ENCODE measurements around the gene GLRX2.
A peak's percentile ranks its signal among the peaks of the same experiment; 100 is the strongest.
"Not testable (repeated sequence)": the region's sequence is repeated elsewhere in the genome, so short reads cannot be mapped to it uniquely, and the experiment has no call there.

The GLRX2 gene

DNA sequence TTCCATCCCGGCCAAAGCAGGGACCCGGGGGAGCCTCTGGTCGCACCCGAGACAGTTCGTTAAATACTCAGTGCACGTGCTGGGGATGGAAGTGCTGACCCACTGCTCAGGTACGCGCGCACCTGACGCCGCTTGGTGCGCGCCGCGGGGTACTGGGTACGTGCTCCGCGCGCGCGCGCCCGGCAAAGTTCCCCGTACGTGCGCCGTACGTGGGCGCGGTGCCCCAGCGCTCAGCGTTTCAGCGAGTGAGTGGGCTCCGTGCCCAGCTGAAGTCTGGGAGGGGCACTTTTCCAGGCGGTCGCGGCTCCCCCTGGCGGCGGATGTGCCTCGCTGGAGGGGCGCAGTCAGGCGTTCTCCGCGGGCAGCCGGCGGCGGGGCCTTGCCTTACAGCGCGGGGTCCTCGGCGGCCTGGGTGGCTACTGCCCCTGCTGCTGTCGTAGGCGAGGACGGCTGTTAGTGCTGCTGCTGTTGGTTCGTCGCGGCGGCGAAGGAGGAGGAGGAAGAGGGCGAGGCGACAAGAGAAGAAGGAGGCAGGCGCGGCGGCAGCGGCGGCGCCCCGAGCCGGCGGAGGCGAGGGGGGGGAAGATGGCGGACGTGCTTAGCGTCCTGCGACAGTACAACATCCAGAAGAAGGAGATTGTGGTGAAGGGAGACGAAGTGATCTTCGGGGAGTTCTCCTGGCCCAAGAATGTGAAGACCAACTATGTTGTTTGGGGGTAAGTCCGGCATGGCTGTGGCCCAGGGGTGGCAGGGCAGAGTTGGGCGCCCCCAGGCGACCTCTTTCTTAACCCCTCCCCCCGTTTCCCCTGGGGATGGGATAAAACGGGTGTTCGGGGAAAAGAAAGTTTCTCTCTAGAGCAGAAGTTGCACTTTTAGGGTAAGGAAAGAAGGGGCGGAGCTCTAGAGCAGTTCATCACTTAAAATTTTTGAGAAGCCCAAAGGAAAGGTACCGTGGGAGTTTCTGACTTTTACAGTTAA is 16.7 kb upstream of the GLRX2 start, which contains the start of gene CDC73:
Gene CDC73 (plus strand): TSS at position 416 of the 978 bp plus-strand sequence. CDS start 170 bp downstream, at position 586.
- H3K27ac ChIP-seq (ENCODE audit: low read length), result no peak within 1 kb of the TSS
- peak; percentile 82 for DNase-seq (ENCODE audit: low read depth, low spot score)
- WGBS (ENCODE audit: insufficient coverage, insufficient read length), result no CpG with 5 or more reads among the region's 85 CpGs

DNA sequence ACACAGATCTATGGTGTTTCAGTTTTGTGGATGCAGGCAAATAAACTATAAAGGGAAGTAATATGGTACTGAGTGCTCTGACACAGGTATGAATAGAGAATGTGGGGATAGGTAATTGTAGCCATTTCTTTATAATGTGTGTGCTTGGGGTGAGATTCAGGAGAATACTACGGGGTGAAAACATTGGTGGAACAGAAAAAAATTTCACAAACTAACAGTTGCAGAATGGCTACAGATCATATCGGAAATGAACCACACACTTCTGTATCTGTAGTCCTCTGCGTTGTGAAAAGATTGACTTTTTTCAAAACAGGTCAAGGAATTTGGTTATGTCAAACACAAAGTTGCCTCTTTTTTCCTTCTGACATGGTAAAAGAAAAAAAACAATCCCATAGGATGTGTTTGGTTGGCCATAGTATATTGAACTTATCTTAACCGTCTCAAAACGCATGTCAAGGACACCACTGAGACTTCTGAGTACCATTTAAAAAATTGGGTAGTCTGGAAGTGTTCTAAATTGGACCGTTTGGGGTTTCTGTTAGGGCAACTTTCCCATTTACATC is 15.5 kb upstream of the GLRX2 start:
- no peaks in the 10 kb centered on the region for H3K4me1 ChIP-seq (ENCODE audit: control insufficient read depth, insufficient read depth, low read length)
- no peaks in the 10 kb centered on the region for H3K27me3 ChIP-seq (ENCODE audit: control insufficient read depth, insufficient read depth, low read length)
- H3K27ac ChIP-seq (ENCODE audit: low read length), result no peak overlapping the region
- no peak for DNase-seq (ENCODE audit: low read depth, low spot score)
- no CpG with 5 or more reads among the region's 6 CpGs for WGBS (ENCODE audit: insufficient coverage, insufficient read length)
- H3K36me3 ChIP-seq (ENCODE audit: control insufficient read depth, insufficient read depth, low read length), result no peaks in the 10 kb centered on the region
- H3K4me3 ChIP-seq (ENCODE audit: low read length), result no peak overlapping the region
- H3K9me3 ChIP-seq (ENCODE audit: control insufficient read depth, insufficient read depth, low read length), result no peaks in the 10 kb centered on the region

More for the DNA sequence above, 16.7 kb upstream of the GLRX2 start, which contains the start of gene CDC73:
- Histone ChIP-seq H3K4me3 (ENCODE audit: low read length) (peak within 1 kb of the TSS; percentile 71; the same call in 1 of the 2 replicates), H3K4me1 (ENCODE audit: control insufficient read depth, insufficient read depth, low read length) (no peaks in the 10 kb centered on the region), H3K27me3 (ENCODE audit: control insufficient read depth, insufficient read depth, low read length) (no peaks in the 10 kb centered on the region), H3K9me3 (ENCODE audit: control insufficient read depth, insufficient read depth, low read length) (no peaks in the 10 kb centered on the region), H3K36me3 (ENCODE audit: control insufficient read depth, insufficient read depth, low read length) (0 out of 2 replicates have a peak, but pooled peaks cover 3% of the 10 kb centered on the region)

DNA sequence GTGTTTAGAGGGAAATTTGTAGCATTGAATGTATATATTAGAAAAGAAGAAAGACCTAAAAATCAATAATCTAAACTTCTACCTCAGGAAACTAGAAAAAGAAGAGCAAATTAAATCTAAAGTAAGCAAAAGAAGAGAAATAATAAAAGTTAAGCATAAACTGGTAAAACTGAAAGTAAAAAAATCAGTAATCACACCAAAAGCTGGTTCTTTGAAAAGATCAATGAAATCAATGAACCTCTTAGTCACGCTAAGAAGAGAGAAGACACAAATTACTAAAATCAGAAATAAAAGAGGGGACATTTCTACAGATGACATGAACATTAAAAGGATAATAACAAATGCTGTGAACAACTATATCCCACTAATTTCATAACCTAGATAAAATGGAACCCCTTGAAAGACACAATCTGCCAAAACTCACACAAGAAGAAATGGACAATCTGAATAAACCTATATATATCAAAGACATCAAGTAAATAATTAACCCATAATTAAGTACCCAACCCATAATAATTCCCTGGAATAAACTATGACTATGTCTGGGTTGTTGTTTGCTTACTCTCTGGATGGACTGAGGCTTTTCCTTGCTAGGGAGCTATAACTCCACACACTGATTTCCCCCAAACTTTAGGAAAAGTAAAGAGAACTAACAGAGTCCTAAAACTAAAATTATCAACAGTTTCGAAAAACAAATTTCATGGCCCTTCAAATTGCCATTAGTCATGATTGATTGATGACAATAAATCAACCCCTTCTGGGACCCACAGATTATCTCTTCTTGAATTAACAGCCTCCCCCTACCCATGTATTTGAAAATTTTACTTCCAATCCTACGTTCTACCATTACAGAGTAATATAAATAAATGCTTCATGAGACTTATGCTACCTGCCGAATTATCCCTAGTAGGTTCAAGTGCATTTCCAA is 13.9 kb upstream of the GLRX2 start:
- H3K4me1 ChIP-seq (ENCODE audit: control insufficient read depth, insufficient read depth, low read length), result no peaks in the 10 kb centered on the region
- no peak overlapping the region for H3K27ac ChIP-seq (ENCODE audit: low read length)
- WGBS (ENCODE audit: insufficient coverage, insufficient read length), result no CpG with 5 or more reads among the region's 4 CpGs
- DNase-seq (ENCODE audit: low read depth, low spot score), result no peak
- no peaks in the 10 kb centered on the region for H3K27me3 ChIP-seq (ENCODE audit: control insufficient read depth, insufficient read depth, low read length)
- no peaks in the 10 kb centered on the region for H3K9me3 ChIP-seq (ENCODE audit: control insufficient read depth, insufficient read depth, low read length)
- no peaks in the 10 kb centered on the region for H3K36me3 ChIP-seq (ENCODE audit: control insufficient read depth, insufficient read depth, low read length)
- H3K4me3 ChIP-seq (ENCODE audit: low read length), result no peak overlapping the region

DNA sequence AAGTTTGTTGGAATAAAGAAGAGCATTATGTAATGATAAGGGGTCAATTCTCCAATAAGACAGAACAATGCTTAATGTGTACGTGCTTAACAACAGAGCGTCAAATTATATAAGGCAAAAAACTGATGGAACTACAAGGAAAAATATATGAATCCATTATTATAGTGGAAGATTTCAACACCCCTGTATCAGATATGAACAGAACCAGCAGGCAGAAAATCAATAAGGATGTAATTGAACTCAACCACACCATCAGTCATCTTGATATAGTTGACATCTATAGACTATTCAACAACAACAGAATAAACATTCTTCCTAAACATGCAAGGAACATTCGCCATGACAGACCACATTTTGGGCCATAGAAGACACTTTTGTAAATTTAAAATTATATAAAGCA is 13.0 kb upstream of the GLRX2 start:
- H3K9me3 ChIP-seq (ENCODE audit: control insufficient read depth, insufficient read depth, low read length), result no peaks in the 10 kb centered on the region; the same call in 1 of the 2 replicates
- H3K4me3 ChIP-seq (ENCODE audit: low read length), result no peak overlapping the region
- no peaks in the 10 kb centered on the region for H3K36me3 ChIP-seq (ENCODE audit: control insufficient read depth, insufficient read depth, low read length)
- WGBS (ENCODE audit: insufficient coverage, insufficient read length), result no CpG with 5 or more reads among the region's 3 CpGs
- no peak for DNase-seq (ENCODE audit: low read depth, low spot score)
- H3K4me1 ChIP-seq (ENCODE audit: control insufficient read depth, insufficient read depth, low read length), result peaks cover 5% of the 10 kb centered on the region
- no peak overlapping the region for H3K27ac ChIP-seq (ENCODE audit: low read length)
- no peaks in the 10 kb centered on the region for H3K27me3 ChIP-seq (ENCODE audit: control insufficient read depth, insufficient read depth, low read length)

DNA sequence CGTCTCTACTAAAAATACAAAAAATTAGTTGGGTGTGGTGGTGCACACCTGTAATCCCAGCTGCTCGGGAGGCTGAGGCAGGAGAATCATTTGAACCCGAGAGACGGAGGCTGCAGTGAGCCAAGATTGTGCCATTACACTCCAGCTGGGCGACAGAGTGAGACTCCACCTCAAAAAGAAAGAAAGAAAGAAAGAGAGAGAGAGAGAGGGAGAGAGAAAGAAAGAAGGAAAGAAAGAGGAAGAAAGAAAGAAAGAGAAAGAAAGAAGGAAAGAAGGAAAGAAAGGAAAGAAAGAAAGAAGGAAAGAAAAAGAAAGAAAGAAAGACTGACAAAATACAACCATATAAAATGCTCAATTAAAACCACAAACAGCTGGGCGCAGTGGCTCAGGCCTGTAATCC is 12.0 kb upstream of the GLRX2 start:
- not testable (repeated sequence) for H3K27me3 ChIP-seq (ENCODE audit: control insufficient read depth, insufficient read depth, low read length); H3K9me3 ChIP-seq (ENCODE audit: control insufficient read depth, insufficient read depth, low read length); DNase-seq (ENCODE audit: low read depth, low spot score); H3K27ac ChIP-seq (ENCODE audit: low read length); H3K4me3 ChIP-seq (ENCODE audit: low read length); H3K4me1 ChIP-seq (ENCODE audit: control insufficient read depth, insufficient read depth, low read length); H3K36me3 ChIP-seq (ENCODE audit: control insufficient read depth, insufficient read depth, low read length)
- no CpG with 5 or more reads among the region's 6 CpGs for WGBS (ENCODE audit: insufficient coverage, insufficient read length)

DNA sequence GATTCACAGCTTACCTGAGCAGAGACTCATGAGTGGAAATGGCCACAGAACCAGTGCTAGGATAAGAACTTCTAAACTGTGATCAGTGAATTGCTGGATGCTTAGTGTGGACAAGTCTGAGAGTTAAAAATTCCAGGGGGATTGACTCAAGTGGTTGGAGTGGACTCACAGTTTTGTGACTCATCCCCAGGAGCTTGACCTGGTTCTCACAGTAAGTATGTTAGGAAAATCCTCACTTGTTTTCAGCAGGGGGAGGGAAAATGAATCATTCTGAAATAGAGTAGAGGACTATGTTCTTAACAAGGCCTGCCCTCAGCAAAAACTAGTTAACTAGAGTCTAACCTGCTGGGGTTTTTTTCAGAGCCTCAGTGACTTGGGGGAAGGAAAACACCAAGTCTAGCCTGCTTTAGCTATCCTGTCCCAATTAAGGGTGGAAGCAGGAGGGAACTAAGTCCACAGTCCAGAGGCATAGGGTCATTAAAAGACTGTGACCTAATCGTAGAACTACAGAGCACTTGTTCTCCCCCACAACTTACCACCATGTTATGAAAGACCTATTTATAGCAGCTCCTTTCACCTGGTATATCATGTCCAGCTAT is 10.5 kb upstream of the GLRX2 start:
- WGBS (ENCODE audit: insufficient coverage, insufficient read length), result no CpG with 5 or more reads among the region's 1 CpG
- Histone ChIP-seq H3K27ac (ENCODE audit: low read length) (no peak overlapping the region), H3K4me3 (ENCODE audit: low read length) (no peak overlapping the region), H3K36me3 (ENCODE audit: control insufficient read depth, insufficient read depth, low read length) (no peaks in the 10 kb centered on the region), H3K4me1 (ENCODE audit: control insufficient read depth, insufficient read depth, low read length) (peaks cover 8% of the 10 kb centered on the region), H3K27me3 (ENCODE audit: control insufficient read depth, insufficient read depth, low read length) (no peaks in the 10 kb centered on the region), H3K9me3 (ENCODE audit: control insufficient read depth, insufficient read depth, low read length) (no peaks in the 10 kb centered on the region; the same call in 1 of the 2 replicates)
- no peak for DNase-seq (ENCODE audit: low read depth, low spot score)

DNA sequence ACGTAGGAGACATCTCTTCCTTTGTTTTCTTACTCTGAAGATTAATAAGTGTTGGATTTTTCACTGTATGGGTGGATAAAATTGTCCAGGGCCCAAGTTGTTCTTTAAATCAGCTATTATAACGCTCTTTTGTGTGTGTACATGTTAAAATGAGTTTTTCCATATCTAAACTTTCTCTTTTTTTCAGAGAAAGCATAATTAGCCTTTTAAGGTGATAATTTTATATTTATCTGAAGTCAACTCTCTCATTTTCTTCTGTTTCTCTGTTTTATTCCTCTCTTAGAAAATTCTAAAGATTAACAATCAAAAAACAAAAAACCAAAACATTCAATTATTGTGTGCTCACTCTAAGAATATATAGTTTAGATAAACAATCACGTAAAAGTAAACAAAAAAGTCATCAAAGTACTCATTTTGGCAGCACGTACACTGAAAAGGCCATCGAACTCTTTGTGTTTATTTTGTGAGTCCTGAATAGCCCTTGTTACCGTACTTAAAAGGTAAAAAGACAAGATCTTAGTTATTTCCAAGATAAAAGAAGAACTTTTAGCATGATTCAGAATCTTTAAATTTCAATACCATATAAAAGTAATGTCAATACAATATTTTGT is 9.4 kb upstream of the GLRX2 start:
- DNase-seq (ENCODE audit: low read depth, low spot score), result no peak
- peaks cover 8% of the 10 kb centered on the region for H3K4me1 ChIP-seq (ENCODE audit: control insufficient read depth, insufficient read depth, low read length)
- H3K9me3 ChIP-seq (ENCODE audit: control insufficient read depth, insufficient read depth, low read length), result no peaks in the 10 kb centered on the region; the same call in 1 of the 2 replicates
- no peaks in the 10 kb centered on the region for H3K36me3 ChIP-seq (ENCODE audit: control insufficient read depth, insufficient read depth, low read length)
- no CpG with 5 or more reads among the region's 6 CpGs for WGBS (ENCODE audit: insufficient coverage, insufficient read length)
- H3K27ac ChIP-seq (ENCODE audit: low read length), result no peak overlapping the region
- no peaks in the 10 kb centered on the region for H3K27me3 ChIP-seq (ENCODE audit: control insufficient read depth, insufficient read depth, low read length)
- H3K4me3 ChIP-seq (ENCODE audit: low read length), result no peak overlapping the region

DNA sequence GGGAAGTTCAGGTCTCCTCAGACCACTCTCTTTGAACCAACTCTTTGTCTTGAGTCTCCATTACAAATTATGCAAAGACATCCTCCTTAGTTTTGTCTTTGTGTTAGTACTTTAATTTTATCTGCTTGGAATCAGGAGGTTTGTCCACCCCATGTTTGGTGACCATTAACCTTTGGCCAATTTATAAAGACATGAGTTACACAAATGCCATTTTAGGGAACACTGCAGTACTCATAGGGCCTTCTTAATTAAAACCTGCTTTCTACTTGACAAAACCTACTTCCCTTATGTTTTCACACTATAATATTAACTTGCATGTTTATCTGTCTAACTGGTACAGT is 8.7 kb upstream of the GLRX2 start:
- no peaks in the 10 kb centered on the region for H3K27me3 ChIP-seq (ENCODE audit: control insufficient read depth, insufficient read depth, low read length)
- H3K9me3 ChIP-seq (ENCODE audit: control insufficient read depth, insufficient read depth, low read length), result no peaks in the 10 kb centered on the region; the same call in 1 of the 2 replicates
- no peak overlapping the region for H3K27ac ChIP-seq (ENCODE audit: low read length)
- no peaks in the 10 kb centered on the region for H3K36me3 ChIP-seq (ENCODE audit: control insufficient read depth, insufficient read depth, low read length)
- H3K4me1 ChIP-seq (ENCODE audit: control insufficient read depth, insufficient read depth, low read length), result peaks cover 8% of the 10 kb centered on the region
- DNase-seq (ENCODE audit: low read depth, low spot score), result no peak
- no peak overlapping the region for H3K4me3 ChIP-seq (ENCODE audit: low read length)

DNA sequence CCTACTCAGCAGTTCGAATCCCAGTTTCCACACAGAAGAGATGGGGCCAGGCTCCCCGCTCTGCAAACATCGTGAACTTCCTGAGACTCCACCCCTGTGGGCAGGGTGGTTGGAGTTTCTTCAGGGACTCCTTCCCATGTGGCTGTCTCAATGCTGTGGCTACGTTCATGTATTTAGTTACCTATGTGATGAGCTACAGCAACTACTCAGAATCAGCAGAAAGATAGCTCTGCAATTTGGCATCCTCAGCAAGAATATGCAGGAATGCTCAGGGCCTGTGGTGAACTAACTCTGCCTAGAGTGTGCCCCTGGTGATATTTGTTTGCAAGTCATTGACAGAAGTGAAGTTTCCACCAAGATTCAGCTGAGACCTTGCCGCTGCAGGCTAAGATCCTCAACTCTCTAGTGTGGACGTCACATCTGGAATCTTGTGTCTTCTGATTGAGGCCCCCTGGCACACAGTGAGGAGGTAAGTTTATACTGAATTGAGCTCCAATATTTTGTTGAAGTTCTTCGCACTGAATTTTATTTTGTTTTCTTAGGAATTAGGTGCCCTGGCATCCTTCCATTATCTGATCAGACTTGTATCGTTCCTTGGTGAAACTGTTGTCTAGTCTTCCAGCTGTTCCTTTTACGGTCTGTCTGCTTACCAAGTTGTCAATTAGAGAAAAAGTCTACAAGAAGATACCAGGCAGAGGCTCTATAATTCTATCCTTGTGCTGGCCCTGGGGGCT is 8.2 kb upstream of the GLRX2 start:
- Histone ChIP-seq H3K27ac (ENCODE audit: low read length) (no peak overlapping the region), H3K9me3 (ENCODE audit: control insufficient read depth, insufficient read depth, low read length) (no peaks in the 10 kb centered on the region; the same call in 1 of the 2 replicates), H3K4me3 (ENCODE audit: low read length) (no peak overlapping the region), H3K36me3 (ENCODE audit: control insufficient read depth, insufficient read depth, low read length) (no peaks in the 10 kb centered on the region), H3K4me1 (ENCODE audit: control insufficient read depth, insufficient read depth, low read length) (peaks cover 8% of the 10 kb centered on the region), H3K27me3 (ENCODE audit: control insufficient read depth, insufficient read depth, low read length) (no peaks in the 10 kb centered on the region)
- no peak for DNase-seq (ENCODE audit: low read depth, low spot score)
- WGBS (ENCODE audit: insufficient coverage, insufficient read length), result no CpG with 5 or more reads among the region's 9 CpGs
